SW480 (cell line): ENCODE measurements around the gene NFATC1.

Experiments
- DNase-seq: peaks from one replicate; pipeline ENCODE4 v3.0.0-alpha.2; 2016; ENCODE audit warnings: low spot score

The NFATC1 gene

GRCh38 chr18:79405019-79405780, 9.5 kb downstream of the NFATC1 start:
- no peak for DNase-seq

GRCh38 chr18:79405781-79406575, 10.2 kb downstream of the NFATC1 start:
- no peak for DNase-seq

- DNase-seq = no peak
Observed at GRCh38 chr18:79406708-79407107, 11.0 kb downstream of the NFATC1 start.

GRCh38 chr18:79409313-79409712, 13.6 kb downstream of the NFATC1 start:
- DNase-seq = no peak

GRCh38 chr18:79410171-79410641, 14.5 kb downstream of the NFATC1 start:
- no peak for DNase-seq

GRCh38 chr18:79410731-79411613, 15.2 kb downstream of the NFATC1 start:
- DNase-seq = no peak

- DNase-seq = no peak
Observed at GRCh38 chr18:79411614-79412526, 16.1 kb downstream of the NFATC1 start.

- no peak for DNase-seq
Observed at GRCh38 chr18:79413025-79413424, 17.3 kb downstream of the NFATC1 start.

GRCh38 chr18:79413426-79413825, 17.7 kb downstream of the NFATC1 start:
- no peak for DNase-seq

- DNase-seq = no peak
Observed at GRCh38 chr18:79413901-79414300, 18.2 kb downstream of the NFATC1 start.

- DNase-seq = no peak
Observed at GRCh38 chr18:79416022-79416676, 20.4 kb downstream of the NFATC1 start.

GRCh38 chr18:79416677-79417052, 20.9 kb downstream of the NFATC1 start:
- DNase-seq = no peak

- DNase-seq = no peak
Observed at GRCh38 chr18:79418236-79418635, 22.5 kb downstream of the NFATC1 start.

GRCh38 chr18:79418642-79419041, 22.9 kb downstream of the NFATC1 start:
- no peak for DNase-seq

- no peak for DNase-seq
Observed at GRCh38 chr18:79420033-79420745, 24.5 kb downstream of the NFATC1 start.

GRCh38 chr18:79421275-79421857, 25.6 kb downstream of the NFATC1 start:
- no peak for DNase-seq

GRCh38 chr18:79422022-79422782, 26.5 kb downstream of the NFATC1 start:
- DNase-seq = no peak

- no peak for DNase-seq
Observed at GRCh38 chr18:79422783-79423165, 27.0 kb downstream of the NFATC1 start.
